ENCODE measurements around the gene EME1. TPM values are rescaled to one million over a fixed set of nuclear protein-coding genes. Genes with fewer than 3 reads are reported as not detected.

The EME1 gene
- total and polyA plus RNA-seq, 2 experiments from 2014 or later: 14.4 to 15.9 TPM

DNA sequence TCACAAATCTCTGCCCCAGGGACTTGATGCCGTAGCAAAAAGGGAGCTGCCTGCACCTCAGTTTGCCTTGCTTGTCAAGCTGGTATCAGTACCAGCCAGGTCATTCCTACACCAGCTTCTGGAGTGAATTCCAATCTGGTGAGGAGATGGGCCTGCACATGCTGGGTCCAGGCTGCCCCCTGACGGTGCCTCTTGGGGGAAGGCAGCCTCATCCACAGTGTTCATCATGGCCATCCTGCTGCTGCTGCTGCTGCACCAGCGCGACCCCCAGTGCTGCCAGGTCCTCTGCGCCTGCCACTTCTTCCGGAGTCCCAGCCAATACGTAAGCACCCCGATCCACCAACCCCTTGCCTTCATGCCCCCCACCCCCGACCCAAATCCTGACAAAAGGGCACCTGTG is 8.3 kb upstream of the EME1 start:
- Histone ChIP-seq H4K20me1 (replicated peaks; ENCODE audit: insufficient read depth) (peaks cover 9% of the 10 kb centered on the region), H3K79me2 (replicated peaks; ENCODE audit: insufficient read depth) (no peaks in the 10 kb centered on the region), H2AFZ (no peak overlapping the region), H3K9me2 (ENCODE audit: insufficient read depth) (no peaks in the 10 kb centered on the region), H3K27me3 (ENCODE audit: insufficient read depth) (no peaks in the 10 kb centered on the region), H3K4me1 (ENCODE audit: insufficient read depth) (peaks cover 19% of the 10 kb centered on the region), H3K27ac (ENCODE audit: low read depth) (0 out of 2 replicates have a peak overlapping the region, but pooled peaks have one; percentile 59), H3F3A (replicated peaks; ENCODE audit: low read depth) (no peaks in the 10 kb centered on the region), H3K36me3 (ENCODE audit: insufficient read depth) (peaks cover 16% of the 10 kb centered on the region; the same call in 1 of the 2 replicates), H3K4me2 (no peak overlapping the region), H3K4me3 (no peak overlapping the region)
- H3K27ac Mint-ChIP-seq: peak overlapping the region; percentile 90
- DNase-seq (ENCODE audit: low spot score): peak; percentile 60
- peaks cover 12% of the 10 kb centered on the region for H3K27me3 Mint-ChIP-seq (ENCODE audit: insufficient read depth, low read depth, poor library complexity)
- peak; percentile 15 for ATAC-seq
- H3K4me3 Mint-ChIP-seq: no peak overlapping the region
- H3K4me1 Mint-ChIP-seq: peaks cover 35% of the 10 kb centered on the region
- peaks cover 28% of the 10 kb centered on the region for H3K36me3 Mint-ChIP-seq (ENCODE audit: low read depth)
- TF ChIP-seq, protein P1, sequence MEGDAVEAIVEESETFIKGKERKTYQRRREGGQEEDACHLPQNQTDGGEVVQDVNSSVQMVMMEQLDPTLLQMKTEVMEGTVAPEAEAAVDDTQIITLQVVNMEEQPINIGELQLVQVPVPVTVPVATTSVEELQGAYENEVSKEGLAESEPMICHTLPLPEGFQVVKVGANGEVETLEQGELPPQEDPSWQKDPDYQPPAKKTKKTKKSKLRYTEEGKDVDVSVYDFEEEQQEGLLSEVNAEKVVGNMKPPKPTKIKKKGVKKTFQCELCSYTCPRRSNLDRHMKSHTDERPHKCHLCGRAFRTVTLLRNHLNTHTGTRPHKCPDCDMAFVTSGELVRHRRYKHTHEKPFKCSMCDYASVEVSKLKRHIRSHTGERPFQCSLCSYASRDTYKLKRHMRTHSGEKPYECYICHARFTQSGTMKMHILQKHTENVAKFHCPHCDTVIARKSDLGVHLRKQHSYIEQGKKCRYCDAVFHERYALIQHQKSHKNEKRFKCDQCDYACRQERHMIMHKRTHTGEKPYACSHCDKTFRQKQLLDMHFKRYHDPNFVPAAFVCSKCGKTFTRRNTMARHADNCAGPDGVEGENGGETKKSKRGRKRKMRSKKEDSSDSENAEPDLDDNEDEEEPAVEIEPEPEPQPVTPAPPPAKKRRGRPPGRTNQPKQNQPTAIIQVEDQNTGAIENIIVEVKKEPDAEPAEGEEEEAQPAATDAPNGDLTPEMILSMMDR (conservative IDR thresholded peaks at IDR 0.05; ENCODE audit: low read depth in 2 of 2): peak in 1 of 2 experiments; percentile 45; a peak in 3 of 4 replicates
- TF ChIP-seq CREB1 (CRISPR knock-in tag; IDR thresholded peaks at IDR 0.05; ENCODE audit: low read depth): no peak
- H3K9me3 Mint-ChIP-seq: no peaks in the 10 kb centered on the region; the same call in 2 of the 3 replicates

DNA sequence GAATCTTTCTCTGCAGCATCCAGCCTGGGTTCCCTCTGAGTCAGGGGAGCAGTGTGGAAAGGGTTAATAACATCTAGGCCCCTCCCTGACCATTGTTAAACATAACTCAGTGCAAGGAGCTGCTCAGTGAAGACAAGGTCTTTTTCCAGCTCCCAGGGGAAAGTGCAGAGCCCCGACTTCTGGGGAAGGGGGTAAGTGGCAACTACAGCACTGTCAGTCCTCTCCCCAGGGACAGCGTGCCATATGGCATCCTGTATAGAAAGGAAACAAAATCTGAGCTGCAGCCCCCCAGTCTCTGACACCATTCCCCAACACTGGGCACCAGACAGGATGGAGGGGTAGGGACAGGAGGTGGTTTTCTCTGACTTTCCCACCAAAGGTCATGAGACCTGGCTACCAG is 7.9 kb upstream of the EME1 start:
- peaks cover 9% of the 10 kb centered on the region for H4K20me1 ChIP-seq (replicated peaks; ENCODE audit: insufficient read depth)
- peaks cover 18% of the 10 kb centered on the region; the same call in 1 of the 2 replicates for H3K36me3 ChIP-seq (ENCODE audit: insufficient read depth)
- H3K4me1 ChIP-seq (ENCODE audit: insufficient read depth): peaks cover 19% of the 10 kb centered on the region
- no peak overlapping the region for H3K4me2 ChIP-seq
- no peak for TF ChIP-seq ZNF114 (CRISPR knock-in tag; IDR thresholded peaks at IDR 0.05)
- TF ChIP-seq, protein P2, sequence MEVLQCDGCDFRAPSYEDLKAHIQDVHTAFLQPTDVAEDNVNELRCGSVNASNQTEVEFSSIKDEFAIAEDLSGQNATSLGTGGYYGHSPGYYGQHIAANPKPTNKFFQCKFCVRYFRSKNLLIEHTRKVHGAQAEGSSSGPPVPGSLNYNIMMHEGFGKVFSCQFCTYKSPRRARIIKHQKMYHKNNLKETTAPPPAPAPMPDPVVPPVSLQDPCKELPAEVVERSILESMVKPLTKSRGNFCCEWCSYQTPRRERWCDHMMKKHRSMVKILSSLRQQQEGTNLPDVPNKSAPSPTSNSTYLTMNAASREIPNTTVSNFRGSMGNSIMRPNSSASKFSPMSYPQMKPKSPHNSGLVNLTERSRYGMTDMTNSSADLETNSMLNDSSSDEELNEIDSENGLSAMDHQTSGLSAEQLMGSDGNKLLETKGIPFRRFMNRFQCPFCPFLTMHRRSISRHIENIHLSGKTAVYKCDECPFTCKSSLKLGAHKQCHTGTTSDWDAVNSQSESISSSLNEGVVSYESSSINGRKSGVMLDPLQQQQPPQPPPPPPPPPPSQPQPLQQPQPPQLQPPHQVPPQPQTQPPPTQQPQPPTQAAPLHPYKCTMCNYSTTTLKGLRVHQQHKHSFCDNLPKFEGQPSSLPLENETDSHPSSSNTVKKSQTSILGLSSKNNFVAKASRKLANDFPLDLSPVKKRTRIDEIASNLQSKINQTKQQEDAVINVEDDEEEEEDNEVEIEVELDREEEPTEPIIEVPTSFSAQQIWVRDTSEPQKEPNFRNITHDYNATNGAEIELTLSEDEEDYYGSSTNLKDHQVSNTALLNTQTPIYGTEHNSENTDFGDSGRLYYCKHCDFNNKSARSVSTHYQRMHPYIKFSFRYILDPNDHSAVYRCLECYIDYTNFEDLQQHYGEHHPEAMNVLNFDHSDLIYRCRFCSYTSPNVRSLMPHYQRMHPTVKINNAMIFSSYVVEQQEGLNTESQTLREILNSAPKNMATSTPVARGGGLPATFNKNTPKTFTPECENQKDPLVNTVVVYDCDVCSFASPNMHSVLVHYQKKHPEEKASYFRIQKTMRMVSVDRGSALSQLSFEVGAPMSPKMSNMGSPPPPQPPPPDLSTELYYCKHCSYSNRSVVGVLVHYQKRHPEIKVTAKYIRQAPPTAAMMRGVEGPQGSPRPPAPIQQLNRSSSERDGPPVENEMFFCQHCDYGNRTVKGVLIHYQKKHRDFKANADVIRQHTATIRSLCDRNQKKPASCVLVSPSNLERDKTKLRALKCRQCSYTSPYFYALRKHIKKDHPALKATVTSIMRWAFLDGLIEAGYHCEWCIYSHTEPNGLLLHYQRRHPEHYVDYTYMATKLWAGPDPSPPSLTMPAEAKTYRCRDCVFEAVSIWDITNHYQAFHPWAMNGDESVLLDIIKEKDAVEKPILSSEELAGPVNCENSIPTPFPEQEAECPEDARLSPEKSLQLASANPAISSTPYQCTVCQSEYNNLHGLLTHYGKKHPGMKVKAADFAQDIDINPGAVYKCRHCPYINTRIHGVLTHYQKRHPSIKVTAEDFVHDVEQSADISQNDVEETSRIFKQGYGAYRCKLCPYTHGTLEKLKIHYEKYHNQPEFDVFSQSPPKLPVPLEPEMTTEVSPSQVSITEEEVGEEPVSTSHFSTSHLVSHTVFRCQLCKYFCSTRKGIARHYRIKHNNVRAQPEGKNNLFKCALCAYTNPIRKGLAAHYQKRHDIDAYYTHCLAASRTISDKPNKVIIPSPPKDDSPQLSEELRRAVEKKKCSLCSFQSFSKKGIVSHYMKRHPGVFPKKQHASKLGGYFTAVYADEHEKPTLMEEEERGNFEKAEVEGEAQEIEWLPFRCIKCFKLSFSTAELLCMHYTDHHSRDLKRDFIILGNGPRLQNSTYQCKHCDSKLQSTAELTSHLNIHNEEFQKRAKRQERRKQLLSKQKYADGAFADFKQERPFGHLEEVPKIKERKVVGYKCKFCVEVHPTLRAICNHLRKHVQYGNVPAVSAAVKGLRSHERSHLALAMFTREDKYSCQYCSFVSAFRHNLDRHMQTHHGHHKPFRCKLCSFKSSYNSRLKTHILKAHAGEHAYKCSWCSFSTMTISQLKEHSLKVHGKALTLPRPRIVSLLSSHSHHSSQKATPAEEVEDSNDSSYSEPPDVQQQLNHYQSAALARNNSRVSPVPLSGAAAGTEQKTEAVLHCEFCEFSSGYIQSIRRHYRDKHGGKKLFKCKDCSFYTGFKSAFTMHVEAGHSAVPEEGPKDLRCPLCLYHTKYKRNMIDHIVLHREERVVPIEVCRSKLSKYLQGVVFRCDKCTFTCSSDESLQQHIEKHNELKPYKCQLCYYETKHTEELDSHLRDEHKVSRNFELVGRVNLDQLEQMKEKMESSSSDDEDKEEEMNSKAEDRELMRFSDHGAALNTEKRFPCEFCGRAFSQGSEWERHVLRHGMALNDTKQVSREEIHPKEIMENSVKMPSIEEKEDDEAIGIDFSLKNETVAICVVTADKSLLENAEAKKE (CRISPR knock-in tag; IDR thresholded peaks at IDR 0.05): no peak
- no peak for TF ChIP-seq ZNF331 (CRISPR knock-in tag; IDR thresholded peaks at IDR 0.05; ENCODE audit: low read depth)
- TF ChIP-seq, protein P3, sequence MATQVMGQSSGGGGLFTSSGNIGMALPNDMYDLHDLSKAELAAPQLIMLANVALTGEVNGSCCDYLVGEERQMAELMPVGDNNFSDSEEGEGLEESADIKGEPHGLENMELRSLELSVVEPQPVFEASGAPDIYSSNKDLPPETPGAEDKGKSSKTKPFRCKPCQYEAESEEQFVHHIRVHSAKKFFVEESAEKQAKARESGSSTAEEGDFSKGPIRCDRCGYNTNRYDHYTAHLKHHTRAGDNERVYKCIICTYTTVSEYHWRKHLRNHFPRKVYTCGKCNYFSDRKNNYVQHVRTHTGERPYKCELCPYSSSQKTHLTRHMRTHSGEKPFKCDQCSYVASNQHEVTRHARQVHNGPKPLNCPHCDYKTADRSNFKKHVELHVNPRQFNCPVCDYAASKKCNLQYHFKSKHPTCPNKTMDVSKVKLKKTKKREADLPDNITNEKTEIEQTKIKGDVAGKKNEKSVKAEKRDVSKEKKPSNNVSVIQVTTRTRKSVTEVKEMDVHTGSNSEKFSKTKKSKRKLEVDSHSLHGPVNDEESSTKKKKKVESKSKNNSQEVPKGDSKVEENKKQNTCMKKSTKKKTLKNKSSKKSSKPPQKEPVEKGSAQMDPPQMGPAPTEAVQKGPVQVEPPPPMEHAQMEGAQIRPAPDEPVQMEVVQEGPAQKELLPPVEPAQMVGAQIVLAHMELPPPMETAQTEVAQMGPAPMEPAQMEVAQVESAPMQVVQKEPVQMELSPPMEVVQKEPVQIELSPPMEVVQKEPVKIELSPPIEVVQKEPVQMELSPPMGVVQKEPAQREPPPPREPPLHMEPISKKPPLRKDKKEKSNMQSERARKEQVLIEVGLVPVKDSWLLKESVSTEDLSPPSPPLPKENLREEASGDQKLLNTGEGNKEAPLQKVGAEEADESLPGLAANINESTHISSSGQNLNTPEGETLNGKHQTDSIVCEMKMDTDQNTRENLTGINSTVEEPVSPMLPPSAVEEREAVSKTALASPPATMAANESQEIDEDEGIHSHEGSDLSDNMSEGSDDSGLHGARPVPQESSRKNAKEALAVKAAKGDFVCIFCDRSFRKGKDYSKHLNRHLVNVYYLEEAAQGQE (IDR thresholded peaks at IDR 0.05; ENCODE audit: unreplicated experiment): no peak
- TF ChIP-seq, protein P4, sequence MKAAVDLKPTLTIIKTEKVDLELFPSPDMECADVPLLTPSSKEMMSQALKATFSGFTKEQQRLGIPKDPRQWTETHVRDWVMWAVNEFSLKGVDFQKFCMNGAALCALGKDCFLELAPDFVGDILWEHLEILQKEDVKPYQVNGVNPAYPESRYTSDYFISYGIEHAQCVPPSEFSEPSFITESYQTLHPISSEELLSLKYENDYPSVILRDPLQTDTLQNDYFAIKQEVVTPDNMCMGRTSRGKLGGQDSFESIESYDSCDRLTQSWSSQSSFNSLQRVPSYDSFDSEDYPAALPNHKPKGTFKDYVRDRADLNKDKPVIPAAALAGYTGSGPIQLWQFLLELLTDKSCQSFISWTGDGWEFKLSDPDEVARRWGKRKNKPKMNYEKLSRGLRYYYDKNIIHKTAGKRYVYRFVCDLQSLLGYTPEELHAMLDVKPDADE (IDR thresholded peaks at IDR 0.05): no peak
- no peak for TF ChIP-seq STAT1 (IDR thresholded peaks at IDR 0.05; ENCODE audit: unreplicated experiment)
- H3K27me3 ChIP-seq (ENCODE audit: insufficient read depth): no peaks in the 10 kb centered on the region
- H3K36me3 Mint-ChIP-seq (ENCODE audit: low read depth): peaks cover 33% of the 10 kb centered on the region
- DNase-seq (ENCODE audit: low spot score) (peak; percentile 22), ATAC-seq (no peak)
- H3K79me2 ChIP-seq (replicated peaks; ENCODE audit: insufficient read depth): no peaks in the 10 kb centered on the region
- H2AFZ ChIP-seq: no peak overlapping the region
- H3K4me3 Mint-ChIP-seq: no peak overlapping the region
- peaks cover 35% of the 10 kb centered on the region for H3K4me1 Mint-ChIP-seq
- no peaks in the 10 kb centered on the region for H3F3A ChIP-seq (replicated peaks; ENCODE audit: low read depth)
- no peaks in the 10 kb centered on the region; the same call in 2 of the 3 replicates for H3K9me3 Mint-ChIP-seq
- peak overlapping the region; percentile 90; the same call in 1 of the 2 replicates for H3K27ac Mint-ChIP-seq
- H3K4me3 ChIP-seq: no peak overlapping the region
- no peaks in the 10 kb centered on the region for H3K9me2 ChIP-seq (ENCODE audit: insufficient read depth)
- H3K27ac ChIP-seq (ENCODE audit: low read depth): no peak overlapping the region
- peaks cover 12% of the 10 kb centered on the region for H3K27me3 Mint-ChIP-seq (ENCODE audit: insufficient read depth, low read depth, poor library complexity)
